GM10266 (cell line): ENCODE results near the gene MRPS18A.
"Not testable (repeated sequence)": the region's sequence is repeated elsewhere in the genome, so short reads cannot be mapped to it uniquely, and the experiment has no call there.

Source experiments
- DNase-seq: peaks from one replicate; pipeline ENCODE4 v3.0.0; 2012; ENCODE audit errors: extremely low spot score
- TF ChIP-seq, protein P1 (sequence below): IDR thresholded peaks from 2 replicates; pipeline ENCODE4 v1.5.1; 2012; ENCODE audit warnings: mild to moderate bottlenecking, low read depth; ENCODE audit not compliant: control insufficient read depth, insufficient read depth; ENCODE audit errors: missing control alignments

MRPS18A gene

DNA sequence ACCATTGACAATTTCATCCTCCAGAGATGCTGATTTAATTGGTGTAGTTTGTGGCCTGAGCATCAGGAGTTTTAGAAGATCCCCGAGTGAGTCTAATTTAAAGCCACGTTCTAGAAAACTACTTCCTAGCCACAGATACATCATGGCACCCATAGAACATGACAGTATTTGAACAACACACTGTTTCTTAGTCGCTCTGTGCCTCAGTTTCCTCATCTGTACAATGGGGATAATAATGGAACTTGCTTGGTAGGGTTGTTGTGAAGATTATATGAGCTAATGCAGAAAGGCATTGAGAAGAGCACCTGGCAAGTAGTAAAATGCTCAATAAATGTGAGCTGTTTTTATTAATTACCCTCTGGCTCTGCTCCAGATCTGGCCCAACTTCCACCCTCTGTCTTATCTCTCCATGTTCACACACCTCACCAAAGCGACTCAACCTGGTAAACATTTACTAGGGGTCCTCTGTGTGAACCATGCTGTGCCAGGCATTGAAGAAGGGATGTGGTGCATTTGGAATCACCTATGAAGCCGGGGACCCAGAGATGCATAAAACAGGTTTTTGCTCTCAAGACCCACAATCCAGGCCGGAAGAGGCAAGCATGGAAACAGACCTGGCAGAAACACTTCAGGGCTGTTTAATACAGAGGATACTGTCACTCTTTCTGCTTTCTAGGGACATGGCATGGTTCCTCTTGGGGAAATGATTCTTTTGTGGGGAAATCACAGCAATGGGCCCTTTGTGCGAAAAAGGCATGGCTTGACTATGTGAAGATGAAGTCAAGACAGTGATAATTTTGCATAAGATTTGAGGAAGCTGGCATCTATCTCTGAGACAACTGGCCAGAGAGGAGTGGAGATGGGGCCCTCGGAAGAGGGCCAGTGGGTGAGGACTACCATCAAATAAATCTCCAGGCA, 16.2 kb upstream of the MRPS18A start:
- no peak for DNase-seq
- TF ChIP-seq, protein P1, sequence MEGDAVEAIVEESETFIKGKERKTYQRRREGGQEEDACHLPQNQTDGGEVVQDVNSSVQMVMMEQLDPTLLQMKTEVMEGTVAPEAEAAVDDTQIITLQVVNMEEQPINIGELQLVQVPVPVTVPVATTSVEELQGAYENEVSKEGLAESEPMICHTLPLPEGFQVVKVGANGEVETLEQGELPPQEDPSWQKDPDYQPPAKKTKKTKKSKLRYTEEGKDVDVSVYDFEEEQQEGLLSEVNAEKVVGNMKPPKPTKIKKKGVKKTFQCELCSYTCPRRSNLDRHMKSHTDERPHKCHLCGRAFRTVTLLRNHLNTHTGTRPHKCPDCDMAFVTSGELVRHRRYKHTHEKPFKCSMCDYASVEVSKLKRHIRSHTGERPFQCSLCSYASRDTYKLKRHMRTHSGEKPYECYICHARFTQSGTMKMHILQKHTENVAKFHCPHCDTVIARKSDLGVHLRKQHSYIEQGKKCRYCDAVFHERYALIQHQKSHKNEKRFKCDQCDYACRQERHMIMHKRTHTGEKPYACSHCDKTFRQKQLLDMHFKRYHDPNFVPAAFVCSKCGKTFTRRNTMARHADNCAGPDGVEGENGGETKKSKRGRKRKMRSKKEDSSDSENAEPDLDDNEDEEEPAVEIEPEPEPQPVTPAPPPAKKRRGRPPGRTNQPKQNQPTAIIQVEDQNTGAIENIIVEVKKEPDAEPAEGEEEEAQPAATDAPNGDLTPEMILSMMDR: no peak

DNA sequence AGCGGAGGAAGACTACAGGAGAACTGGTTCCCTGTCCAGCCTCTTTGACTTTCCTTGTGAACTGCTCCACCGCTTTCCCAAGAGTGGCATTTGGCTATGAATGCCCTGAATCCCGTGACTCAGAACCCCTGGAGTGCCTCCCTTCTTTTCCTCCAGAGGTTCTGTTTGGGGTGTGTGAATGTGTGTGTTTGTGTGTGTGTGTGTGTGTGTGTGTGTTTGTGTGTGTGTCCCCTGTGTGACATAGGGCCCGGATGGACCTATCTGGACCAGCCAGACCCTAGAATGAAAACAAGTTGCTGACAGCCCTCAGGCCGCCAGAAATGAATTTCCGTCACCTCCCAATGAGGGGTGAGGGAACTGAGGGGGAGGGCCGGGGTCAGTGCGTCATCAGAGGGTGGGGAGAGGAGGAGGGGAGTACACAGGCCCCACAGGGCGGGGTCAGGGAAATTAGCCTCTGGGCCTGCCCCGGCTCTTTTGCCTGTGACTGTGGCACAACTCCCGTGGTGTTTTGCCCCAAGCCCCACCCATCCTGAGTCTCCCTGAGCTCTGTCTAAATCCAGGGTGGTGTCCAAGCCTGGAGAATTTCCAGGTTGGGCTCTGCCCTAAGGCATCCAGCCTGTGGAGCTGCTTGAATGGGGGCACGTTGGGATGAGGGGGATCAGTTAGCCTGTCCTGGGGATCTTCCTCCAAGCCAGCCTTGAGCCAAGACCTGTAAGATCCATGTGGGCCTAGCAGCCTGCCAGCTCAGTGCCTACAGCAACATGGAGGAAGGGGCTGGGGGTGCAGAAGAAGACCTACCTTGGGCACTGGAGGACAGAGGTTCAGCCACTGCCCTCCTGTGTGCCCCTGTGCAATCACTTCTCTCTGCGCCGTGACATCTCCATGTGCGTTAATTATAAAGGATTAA, 15.2 kb upstream of the MRPS18A start:
- DNase-seq: no peak
- TF ChIP-seq, protein P1: no peak

DNA sequence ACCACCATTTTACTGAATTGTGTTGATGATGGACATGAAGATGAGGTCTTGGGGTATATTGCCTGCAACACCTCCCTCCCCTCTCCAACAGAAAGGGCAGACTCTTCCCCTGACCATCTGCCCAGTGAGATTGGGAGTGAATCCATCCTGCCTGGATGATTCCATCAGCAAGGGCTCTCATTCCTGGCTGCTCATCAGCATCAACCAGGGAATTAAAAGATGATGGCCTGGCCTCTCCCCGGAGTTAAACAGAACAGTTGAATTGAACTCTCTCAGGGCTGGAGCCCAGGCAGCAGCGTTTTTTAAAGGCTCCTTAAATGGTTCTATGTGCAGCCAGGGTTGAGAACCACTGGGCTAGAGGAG, 14.6 kb upstream of the MRPS18A start:
- TF ChIP-seq, protein P1: no peak
- DNase-seq: no peak

DNA sequence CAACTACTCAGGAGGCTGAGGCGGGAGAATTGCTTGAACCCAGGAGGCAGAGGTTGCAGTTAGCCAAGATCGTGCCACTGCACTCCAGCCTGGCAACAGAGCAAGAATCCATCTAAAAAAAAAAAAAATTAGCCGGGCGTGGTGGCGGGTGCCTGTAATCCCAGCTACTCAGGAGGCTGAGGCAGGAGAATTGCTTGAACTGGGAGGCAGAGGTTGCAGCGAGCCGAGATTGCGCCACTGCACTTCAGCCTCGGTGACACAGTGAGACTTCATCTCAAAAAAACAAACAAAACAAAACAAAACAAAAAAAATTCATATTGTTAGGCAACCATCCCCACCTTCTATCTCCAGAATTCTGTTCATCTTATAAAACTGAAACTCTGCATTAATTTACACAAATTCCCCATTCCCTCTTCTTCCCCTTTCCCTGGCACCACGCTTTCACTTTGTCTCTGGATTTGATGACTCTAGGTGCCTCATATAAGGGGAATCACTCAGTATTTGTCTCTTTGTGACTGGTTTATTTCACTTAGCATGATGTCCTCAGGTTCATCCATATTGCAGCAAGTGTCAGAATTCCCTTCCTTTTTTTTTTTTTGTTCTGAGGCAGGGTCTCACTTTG, 13.5 kb upstream of the MRPS18A start:
- DNase-seq: not testable (repeated sequence)

DNA sequence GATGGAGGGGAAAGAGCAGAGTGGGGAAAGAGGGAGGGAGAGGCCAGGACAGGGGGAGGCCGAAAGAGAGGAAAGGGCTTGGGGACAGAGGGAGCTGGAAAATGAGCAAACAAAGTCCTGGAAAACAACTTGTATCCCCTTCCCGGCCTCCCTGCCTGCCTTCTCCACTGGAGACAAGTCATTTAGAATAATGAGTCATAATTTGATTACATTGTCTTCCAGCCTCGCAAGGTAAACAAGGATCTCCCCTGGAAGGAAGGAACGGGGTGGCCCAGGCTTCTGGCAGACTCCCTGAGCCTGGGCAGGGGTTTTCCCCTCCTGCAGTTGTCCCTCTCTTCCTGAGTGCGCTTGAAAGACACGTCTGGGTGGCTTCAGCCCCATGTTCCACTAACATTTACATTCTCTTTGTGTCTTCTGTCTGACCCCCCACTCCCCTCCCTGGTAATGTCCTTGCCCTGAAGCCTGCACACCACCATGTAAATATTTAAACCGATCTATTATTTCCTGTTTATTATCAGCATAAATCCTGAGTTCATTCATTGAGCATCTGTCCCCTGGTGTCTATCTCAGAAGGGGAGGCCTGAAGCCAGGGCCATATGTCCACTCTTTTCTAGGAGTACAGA, 12.1 kb upstream of the MRPS18A start:
- DNase-seq: no peak
- TF ChIP-seq, protein P1: no peak

DNA sequence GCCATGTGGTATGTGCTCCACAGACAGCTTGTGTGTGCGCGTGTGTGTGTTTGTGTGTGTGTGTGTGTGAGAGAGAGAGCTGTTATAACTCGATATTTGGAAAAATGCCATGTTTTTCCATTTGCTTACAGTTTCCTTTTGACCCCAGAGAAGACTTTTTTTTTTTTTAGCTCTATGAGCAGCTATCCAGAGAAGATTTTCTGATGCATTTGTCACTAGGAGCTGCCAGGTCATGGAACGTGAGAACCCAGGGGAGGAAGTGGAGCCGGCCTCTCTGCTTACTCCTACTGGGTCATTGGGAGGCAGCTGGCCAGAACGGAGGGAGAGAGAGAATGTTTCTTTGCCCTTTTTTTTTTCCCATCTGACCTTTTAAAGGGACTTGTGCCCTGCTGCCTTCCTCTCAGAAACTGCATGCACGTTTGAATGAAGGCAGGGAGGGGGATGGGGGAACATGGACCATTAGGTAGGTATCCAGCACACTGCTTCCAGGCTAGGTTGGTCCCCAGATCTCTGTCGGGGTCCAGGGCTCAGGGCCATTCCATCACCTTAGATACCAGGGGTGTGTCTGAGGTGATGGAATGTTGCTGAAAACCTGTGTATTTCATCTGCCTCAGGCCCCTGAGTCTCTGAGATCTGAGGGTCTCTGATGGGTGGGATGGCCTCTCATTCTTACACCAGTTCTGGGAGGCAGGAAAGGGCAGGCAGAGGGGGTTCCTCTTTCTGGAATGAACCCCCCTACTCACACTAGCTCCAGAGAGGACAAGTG, 11.2 kb upstream of the MRPS18A start:
- DNase-seq: no peak
- TF ChIP-seq, protein P1: no peak
